NCI-H2107 (cell line): ENCODE results near the gene AEN.

Experiments
- DNase-seq: peaks from one replicate; lab custom pipeline; 2025; lab: John Stamatoyannopoulos, UW

The AEN gene

GRCh38 chr15:88620995-88621772, at the start of gene AEN:
TSS of gene AEN (plus strand) at chr15:88621340. CDS start at chr15:88626210, 4,870 bp downstream.
- DNase-seq: peak; percentile 59

GRCh38 chr15:88571852-88572259, 49.3 kb upstream of the AEN start:
- no peak for DNase-seq

- no peak for DNase-seq
Measured at GRCh38 chr15:88574077-88574476, 47.1 kb upstream of the AEN start.

GRCh38 chr15:88574655-88575054, 46.5 kb upstream of the AEN start:
- no peak for DNase-seq

GRCh38 chr15:88579322-88579721, 41.8 kb upstream of the AEN start:
- no peak for DNase-seq

GRCh38 chr15:88580532-88580931, 40.6 kb upstream of the AEN start:
- no peak for DNase-seq

GRCh38 chr15:88586401-88587162, 34.6 kb upstream of the AEN start:
- no peak for DNase-seq

- no peak for DNase-seq
Measured at GRCh38 chr15:88590759-88591158, 30.4 kb upstream of the AEN start.

- DNase-seq: no peak
Measured at GRCh38 chr15:88591384-88591783, 29.8 kb upstream of the AEN start.

- no peak for DNase-seq
Measured at GRCh38 chr15:88603885-88604284, 17.3 kb upstream of the AEN start.

GRCh38 chr15:88604381-88605188, 16.6 kb upstream of the AEN start:
- no peak for DNase-seq

GRCh38 chr15:88605189-88606069, 15.7 kb upstream of the AEN start:
- DNase-seq: no peak

- DNase-seq: no peak
Measured at GRCh38 chr15:88606070-88606794, 14.9 kb upstream of the AEN start.

GRCh38 chr15:88607951-88608350, 13.2 kb upstream of the AEN start:
- DNase-seq: no peak

GRCh38 chr15:88608607-88609181, 12.4 kb upstream of the AEN start:
- DNase-seq: no peak

GRCh38 chr15:88609344-88610090, 11.6 kb upstream of the AEN start:
- no peak for DNase-seq

- no peak for DNase-seq
Measured at GRCh38 chr15:88610701-88611231, 10.4 kb upstream of the AEN start.

- no peak for DNase-seq
Measured at GRCh38 chr15:88612186-88612796, 8.8 kb upstream of the AEN start.
